ENCODE data around the gene SMAD6.
A peak's percentile ranks its signal among the peaks of the same experiment; 100 is the strongest.

The SMAD6 gene

GRCh38 chr15:66702035-66702786, at the start of gene SMAD6:
Gene SMAD6, plus strand, starts transcription at chr15:66702236. Its CDS starts 1,023 bp downstream, at chr15:66703259.
- peak; percentile 94 for DNase-seq (ENCODE audit: low spot score)

- DNase-seq (ENCODE audit: low spot score): no peak
Measured at GRCh38 chr15:66652806-66653205, 49.2 kb upstream of the SMAD6 start.

- no peak for DNase-seq (ENCODE audit: low spot score)
Measured at GRCh38 chr15:66653398-66653797, 48.6 kb upstream of the SMAD6 start.

GRCh38 chr15:66653852-66654251, 48.2 kb upstream of the SMAD6 start:
- DNase-seq (ENCODE audit: low spot score): no peak

GRCh38 chr15:66654361-66654738, 47.7 kb upstream of the SMAD6 start:
- DNase-seq (ENCODE audit: low spot score): no peak

GRCh38 chr15:66654739-66655375, 47.2 kb upstream of the SMAD6 start:
- DNase-seq (ENCODE audit: low spot score): peak; percentile 70

GRCh38 chr15:66655511-66655910, 46.5 kb upstream of the SMAD6 start:
- DNase-seq (ENCODE audit: low spot score): no peak

- DNase-seq (ENCODE audit: low spot score): no peak
Measured at GRCh38 chr15:66655997-66656396, 46.0 kb upstream of the SMAD6 start.

GRCh38 chr15:66657185-66658020, 44.6 kb upstream of the SMAD6 start:
- no peak for DNase-seq (ENCODE audit: low spot score)

GRCh38 chr15:66658044-66658443, 44.0 kb upstream of the SMAD6 start:
- DNase-seq (ENCODE audit: low spot score): no peak

GRCh38 chr15:66658855-66659254, 43.2 kb upstream of the SMAD6 start:
- no peak for DNase-seq (ENCODE audit: low spot score)

GRCh38 chr15:66659384-66659783, 42.7 kb upstream of the SMAD6 start:
- DNase-seq (ENCODE audit: low spot score): no peak

- no peak for DNase-seq (ENCODE audit: low spot score)
Measured at GRCh38 chr15:66661432-66662096, 40.5 kb upstream of the SMAD6 start.

GRCh38 chr15:66662522-66662921, 39.5 kb upstream of the SMAD6 start:
- DNase-seq (ENCODE audit: low spot score): no peak

- DNase-seq (ENCODE audit: low spot score): no peak
Measured at GRCh38 chr15:66663664-66664063, 38.4 kb upstream of the SMAD6 start.

- DNase-seq (ENCODE audit: low spot score): no peak
Measured at GRCh38 chr15:66670175-66670574, 31.9 kb upstream of the SMAD6 start.

GRCh38 chr15:66670762-66671580, 31.1 kb upstream of the SMAD6 start:
- no peak for DNase-seq (ENCODE audit: low spot score)

- no peak for DNase-seq (ENCODE audit: low spot score)
Measured at GRCh38 chr15:66672867-66673266, 29.2 kb upstream of the SMAD6 start.

GRCh38 chr15:66673410-66674322, 28.4 kb upstream of the SMAD6 start:
- no peak for DNase-seq (ENCODE audit: low spot score)

- DNase-seq (ENCODE audit: low spot score): no peak
Measured at GRCh38 chr15:66674756-66675155, 27.3 kb upstream of the SMAD6 start.
